HG03565 (cell line): Measurements from ENCODE around the gene THEMIS.
"Not testable (repeated sequence)": the region's sequence is repeated elsewhere in the genome, so short reads cannot be mapped to it uniquely, and the experiment has no call there.

Experiments used
- ATAC-seq: cut with Tn5 transposase; IDR thresholded peaks from one replicate; pipeline ENCODE4 v1.9.1; 2021; ENCODE audit warnings: mild to moderate bottlenecking, moderate library complexity; ENCODE audit not compliant: unreplicated experiment

THEMIS gene

GRCh38 chr6:127900935-127901334, at the start of gene THEMIS:
TSS of gene THEMIS (minus strand) at chr6:127901058. CDS start at chr6:127900932, 126 bp downstream.
- no peak for ATAC-seq

DNA sequence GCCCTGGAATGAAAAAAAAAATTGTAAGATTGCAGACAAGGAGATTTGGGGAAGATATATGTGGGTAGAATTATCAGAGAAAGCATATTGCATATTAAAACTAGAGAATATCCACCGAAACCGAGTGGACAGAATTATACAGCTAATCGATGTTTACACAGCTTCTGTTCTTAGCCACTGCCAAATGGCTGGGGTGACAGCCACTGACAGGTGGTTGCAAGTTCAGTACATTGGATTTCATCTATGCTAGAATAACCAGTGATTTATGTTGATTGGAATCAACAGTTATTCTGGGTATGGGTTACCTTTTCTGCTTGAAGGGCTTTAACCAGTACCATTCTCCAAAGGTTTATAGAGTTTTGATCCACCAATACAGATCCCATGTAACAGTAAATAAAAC, 48.4 kb upstream of the THEMIS start:
- ATAC-seq: no peak

DNA sequence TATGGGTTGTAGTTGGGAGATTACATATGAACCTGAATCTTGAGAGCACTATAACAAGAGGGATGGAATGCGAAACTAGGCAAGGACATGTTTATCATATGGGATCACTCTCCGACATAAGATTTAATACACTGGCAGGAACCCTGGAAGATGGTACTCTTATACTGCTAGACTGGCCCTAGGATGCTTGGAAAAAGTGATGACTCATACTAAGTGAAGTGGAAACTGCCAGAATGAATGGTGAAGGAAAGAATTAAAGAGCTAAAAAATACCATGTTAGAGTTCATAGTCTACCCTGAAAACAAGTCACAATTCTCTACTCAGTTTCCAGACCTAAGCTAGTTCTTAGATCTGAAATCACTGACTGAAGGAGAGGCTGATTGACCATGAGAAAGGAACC, 45.5 kb upstream of the THEMIS start:
- no peak for ATAC-seq

GRCh38 chr6:127945434-127946097, 44.7 kb upstream of the THEMIS start:
- no peak for ATAC-seq

GRCh38 chr6:127941228-127941627, 40.4 kb upstream of the THEMIS start:
- no peak for ATAC-seq

DNA sequence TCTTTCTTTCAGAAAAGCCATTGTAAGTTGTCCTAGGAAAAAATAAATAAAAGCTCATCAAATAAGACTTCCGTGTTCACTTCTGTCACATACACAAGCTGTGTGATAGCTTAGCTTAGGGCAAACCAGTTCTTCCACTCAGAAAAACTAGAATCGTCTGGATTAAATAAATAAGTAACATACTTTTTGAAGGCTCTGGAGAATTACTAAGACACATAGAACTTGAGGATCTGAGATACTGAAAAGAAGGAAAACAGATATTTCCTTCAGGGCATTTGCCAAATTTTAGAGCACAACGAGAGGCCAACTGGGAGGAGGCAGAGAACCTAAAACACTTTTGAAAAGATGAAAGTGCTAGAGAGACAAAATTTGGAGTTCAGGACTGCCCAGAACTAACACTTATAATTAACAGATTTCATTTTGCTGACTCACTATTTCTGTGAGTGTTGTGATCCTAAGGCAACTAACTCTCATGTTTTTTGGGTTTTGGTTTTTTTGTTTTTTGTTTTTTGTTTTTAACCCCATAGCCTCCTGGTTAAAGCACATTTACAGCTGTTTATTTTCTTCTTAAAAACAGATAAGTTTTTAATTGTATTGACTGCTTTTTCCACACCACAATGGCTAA, 38.7 kb upstream of the THEMIS start:
- ATAC-seq: no peak

- ATAC-seq: no peak
Observed at GRCh38 chr6:127938701-127939100, 37.8 kb upstream of the THEMIS start.

DNA sequence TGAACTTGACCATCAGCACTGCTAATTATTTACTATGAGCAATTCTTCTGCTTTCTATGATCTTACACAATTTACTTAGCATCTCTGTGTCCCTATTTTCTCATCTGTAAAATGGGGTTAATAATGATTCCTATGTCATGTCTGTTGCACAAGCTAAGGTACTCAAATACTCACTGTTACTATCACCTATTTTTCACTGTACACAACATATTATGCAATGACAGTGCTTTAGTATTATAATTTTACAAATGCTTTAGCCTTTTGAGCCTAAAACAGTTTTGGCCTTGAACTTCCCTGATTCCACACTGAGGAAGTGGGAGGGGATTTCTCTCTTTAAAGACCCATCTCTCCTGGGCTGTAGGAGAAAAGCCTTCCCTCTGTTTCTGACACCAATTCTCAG, 36.9 kb upstream of the THEMIS start:
- no peak for ATAC-seq

GRCh38 chr6:127937102-127937501, 36.2 kb upstream of the THEMIS start:
- ATAC-seq: no peak

DNA sequence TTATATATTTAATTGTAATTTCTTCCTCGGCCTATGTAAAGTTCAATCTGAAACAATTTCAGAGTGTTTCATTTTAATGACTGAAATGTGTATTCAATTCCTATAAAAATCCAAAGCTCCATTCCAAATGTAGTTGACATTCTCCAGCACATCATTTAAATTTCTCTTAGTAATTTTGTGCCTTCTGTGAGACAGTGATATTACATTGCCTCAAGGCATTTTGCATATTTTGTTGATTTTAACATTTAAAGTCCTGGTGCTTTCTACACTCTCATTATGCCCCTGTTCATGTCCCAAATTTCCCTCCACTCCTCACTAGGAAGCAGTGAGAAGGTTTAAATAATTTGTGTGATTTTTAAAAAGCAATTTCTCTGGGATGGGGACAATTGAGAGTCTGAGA, 34.1 kb upstream of the THEMIS start:
- no peak for ATAC-seq

DNA sequence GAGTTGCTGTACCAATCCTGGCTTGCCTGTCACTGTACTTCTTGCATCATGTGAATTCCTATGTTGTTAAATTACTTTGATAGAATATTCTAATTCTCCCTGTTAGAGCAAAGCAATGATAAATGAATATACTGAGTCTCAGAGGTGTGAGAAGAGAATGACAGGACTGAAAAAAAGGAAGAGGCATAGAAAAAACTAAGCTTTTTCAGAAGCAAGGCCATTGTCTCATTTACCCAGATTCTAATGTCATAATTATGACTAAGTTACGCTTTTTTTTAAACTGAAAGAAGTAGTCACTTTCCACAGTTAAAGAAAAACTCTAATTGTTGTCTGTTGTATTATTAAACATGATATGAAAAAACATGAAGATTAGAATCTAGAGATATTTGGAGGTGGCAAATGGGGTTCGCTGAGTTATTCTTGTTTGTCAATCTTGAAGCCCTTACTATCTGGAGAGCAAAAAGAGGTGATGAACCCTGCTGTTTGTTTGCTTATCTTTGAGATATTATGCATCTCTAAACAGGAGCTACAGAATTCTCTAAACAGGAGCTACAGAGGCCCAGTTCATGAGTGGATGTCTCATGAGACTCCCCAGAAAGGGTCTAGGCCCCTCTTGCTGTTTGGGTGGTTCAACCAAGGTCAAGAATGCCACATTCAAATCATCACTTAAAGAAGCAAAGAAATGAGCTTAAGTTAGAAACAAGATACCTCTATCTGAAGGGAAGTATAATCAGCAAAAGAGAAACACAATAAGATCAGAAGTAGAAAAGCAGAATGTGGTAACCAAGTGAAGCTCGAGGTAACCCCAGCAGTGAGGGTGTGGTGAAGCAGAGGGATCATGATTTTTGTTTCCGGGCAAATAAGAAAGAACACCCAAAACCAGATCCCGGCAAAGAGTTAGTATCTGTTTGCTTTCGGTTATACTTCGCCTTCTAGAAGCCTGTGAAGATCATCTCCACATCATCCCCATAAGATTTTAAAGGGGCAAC, 33.3 kb upstream of the THEMIS start:
- no peak for ATAC-seq

DNA sequence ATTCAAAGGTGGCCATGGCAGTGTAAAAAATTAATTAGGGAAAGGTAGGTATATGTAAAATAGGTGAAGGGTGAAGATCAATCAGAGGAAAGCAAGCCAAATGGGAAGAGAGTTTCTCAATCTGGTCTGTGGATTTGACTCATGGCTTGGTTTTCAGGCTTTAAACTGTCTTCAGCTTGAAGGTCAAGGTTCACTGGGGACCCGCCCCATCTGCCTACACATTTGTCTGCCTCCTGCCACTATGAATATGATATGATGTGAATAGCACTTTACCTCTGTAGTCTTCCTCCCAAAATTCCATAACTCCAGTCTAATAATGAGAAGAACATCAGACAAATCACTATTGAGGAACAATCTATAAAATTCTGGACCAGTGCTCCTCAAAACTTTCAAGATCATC, 32.3 kb upstream of the THEMIS start:
- no peak for ATAC-seq

GRCh38 chr6:127932708-127933107, 31.9 kb upstream of the THEMIS start:
- no peak for ATAC-seq

GRCh38 chr6:127926441-127926840, 25.6 kb upstream of the THEMIS start:
- ATAC-seq: not testable (repeated sequence)

- no peak for ATAC-seq
Observed at GRCh38 chr6:127924440-127924839, 23.6 kb upstream of the THEMIS start.

- ATAC-seq: no peak
Observed at GRCh38 chr6:127924031-127924430, 23.2 kb upstream of the THEMIS start.

- ATAC-seq: no peak
Observed at GRCh38 chr6:127923135-127923534, 22.3 kb upstream of the THEMIS start.

GRCh38 chr6:127921982-127922381, 21.1 kb upstream of the THEMIS start:
- ATAC-seq: no peak

- no peak for ATAC-seq
Observed at GRCh38 chr6:127920804-127921203, 19.9 kb upstream of the THEMIS start.

- no peak for ATAC-seq
Observed at GRCh38 chr6:127918506-127919427, 17.9 kb upstream of the THEMIS start.

DNA sequence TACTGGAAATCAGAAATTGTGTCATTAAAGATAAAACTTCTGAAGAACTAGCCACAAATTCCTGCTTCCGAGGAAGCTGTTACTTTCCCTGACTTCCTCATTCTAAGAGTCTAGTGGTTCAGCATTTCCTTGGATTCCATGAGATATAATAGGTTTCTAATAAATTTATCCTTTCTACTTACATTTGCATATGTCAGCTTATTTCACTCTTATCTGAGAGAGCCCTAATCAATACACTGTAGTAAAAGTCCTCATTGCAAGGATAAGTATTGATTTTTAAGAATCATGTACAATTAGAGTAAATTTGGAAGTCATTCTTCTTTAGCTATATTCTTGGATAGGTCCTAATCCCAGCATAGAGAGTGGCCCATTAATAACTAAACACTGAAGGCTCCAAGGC, 16.9 kb upstream of the THEMIS start:
- no peak for ATAC-seq
